ENCODE results near the gene GJD4. TPM values are rescaled to one million over a fixed set of nuclear protein-coding genes. Genes with fewer than 3 reads are reported as not detected.

Gene GJD4, protein sequence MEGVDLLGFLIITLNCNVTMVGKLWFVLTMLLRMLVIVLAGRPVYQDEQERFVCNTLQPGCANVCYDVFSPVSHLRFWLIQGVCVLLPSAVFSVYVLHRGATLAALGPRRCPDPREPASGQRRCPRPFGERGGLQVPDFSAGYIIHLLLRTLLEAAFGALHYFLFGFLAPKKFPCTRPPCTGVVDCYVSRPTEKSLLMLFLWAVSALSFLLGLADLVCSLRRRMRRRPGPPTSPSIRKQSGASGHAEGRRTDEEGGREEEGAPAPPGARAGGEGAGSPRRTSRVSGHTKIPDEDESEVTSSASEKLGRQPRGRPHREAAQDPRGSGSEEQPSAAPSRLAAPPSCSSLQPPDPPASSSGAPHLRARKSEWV
- polyA plus RNA-seq (2012; ENCODE audit: low read depth, missing spikeins) = not detected

DNA sequence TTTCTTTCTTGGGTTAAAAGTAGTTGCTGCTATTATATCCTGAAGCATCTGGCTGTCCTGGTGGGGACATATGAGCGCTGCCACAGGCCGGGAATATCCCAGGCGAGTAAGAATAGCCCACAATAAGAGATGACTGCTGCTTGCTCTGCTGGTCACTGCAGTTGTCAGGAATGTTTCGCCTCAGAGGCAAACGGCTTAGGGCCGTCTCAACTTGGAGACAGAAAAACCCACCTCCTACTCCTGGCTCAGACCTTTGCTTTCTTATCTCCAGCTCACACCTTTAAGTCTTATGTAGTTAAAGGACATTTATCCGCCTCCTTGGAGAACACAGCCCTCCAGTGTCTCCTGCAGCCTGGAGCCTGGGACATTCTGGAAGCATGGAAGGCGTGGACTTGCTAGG, at the start of gene GJD4:
TSS of gene GJD4 (plus strand) at position 151 of the 400 bp plus-strand sequence. CDS start at position 378, 227 bp downstream.
- FAIRE-seq = no peak
- no peak for DNase-seq (ENCODE audit: insufficient read length, low spot score)
- no peak for TF ChIP-seq POU2F2 (IDR thresholded peaks at IDR 0.05; ENCODE audit: low read depth, low read length)
- TF ChIP-seq POLR2AphosphoS5 (IDR thresholded peaks at IDR 0.05; ENCODE audit: low read depth, low read length) = no peak
- no peak for TF ChIP-seq SPI1 (IDR thresholded peaks at IDR 0.05; ENCODE audit: low read depth, low read length)
- no peak for TF ChIP-seq PAX5 (IDR thresholded peaks at IDR 0.05; ENCODE audit: insufficient read depth, low read length, severe bottlenecking)
- TF ChIP-seq POLR2A (IDR thresholded peaks at IDR 0.05; ENCODE audit: low read depth, low read length) = no peak
- TF ChIP-seq TAF1 (IDR thresholded peaks at IDR 0.05; ENCODE audit: low read depth, low read length) = no peak

DNA sequence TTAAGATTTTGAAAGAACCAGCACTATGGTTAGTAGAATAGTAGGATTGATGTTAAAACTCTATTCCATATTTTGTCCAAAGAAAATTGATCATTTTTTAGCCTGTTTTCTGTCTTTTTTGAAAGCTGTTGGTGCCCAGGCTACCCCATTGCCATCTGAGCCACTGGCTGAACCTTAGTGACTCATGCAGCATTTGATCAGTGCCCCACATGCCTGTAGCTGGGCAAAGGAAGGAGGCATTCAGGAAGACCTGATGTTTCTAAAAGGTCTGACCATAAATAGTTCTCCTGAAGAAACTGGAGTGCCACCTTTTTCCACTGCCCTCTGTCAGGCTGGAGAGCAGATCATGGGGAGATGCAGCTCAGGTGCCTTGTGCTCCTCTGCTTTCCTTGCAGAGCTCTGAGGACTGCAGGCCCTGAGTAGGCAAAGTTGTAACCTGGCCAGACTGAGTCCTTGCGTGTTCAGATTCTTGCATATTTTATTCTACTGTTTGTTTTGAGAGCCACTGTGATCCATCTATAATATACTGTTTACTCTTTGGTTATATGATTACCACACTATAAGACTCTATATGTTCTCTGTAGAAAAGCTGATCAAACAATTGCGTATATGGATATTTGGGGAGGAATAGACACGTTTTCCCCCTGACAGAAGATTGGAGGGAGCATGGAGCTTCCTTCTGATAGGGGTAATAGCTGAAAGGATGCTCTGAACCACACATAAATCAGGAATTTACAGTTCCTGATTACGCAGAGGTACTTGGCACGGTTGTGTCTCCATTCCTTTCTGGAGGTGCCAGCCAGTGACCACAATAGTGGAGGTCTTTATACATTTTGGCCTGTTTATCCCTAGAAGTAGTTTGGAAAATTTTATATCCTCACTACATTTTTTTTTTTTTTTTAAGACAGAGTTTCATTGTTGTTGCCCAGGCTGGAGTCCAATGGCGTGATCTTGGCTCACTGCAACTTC, 48.9 kb upstream of the GJD4 start:
- FAIRE-seq (no peak), DNase-seq (ENCODE audit: insufficient read length, low spot score) (no peak)
- TF ChIP-seq TAF1 (IDR thresholded peaks at IDR 0.05; ENCODE audit: low read depth, low read length) (no peak), POLR2A (IDR thresholded peaks at IDR 0.05; ENCODE audit: low read depth, low read length) (no peak), POLR2AphosphoS5 (IDR thresholded peaks at IDR 0.05; ENCODE audit: low read depth, low read length) (no peak), POU2F2 (IDR thresholded peaks at IDR 0.05; ENCODE audit: low read depth, low read length) (no peak), SPI1 (IDR thresholded peaks at IDR 0.05; ENCODE audit: low read depth, low read length) (no peak), PAX5 (IDR thresholded peaks at IDR 0.05; ENCODE audit: insufficient read depth, low read length, severe bottlenecking) (no peak)

DNA sequence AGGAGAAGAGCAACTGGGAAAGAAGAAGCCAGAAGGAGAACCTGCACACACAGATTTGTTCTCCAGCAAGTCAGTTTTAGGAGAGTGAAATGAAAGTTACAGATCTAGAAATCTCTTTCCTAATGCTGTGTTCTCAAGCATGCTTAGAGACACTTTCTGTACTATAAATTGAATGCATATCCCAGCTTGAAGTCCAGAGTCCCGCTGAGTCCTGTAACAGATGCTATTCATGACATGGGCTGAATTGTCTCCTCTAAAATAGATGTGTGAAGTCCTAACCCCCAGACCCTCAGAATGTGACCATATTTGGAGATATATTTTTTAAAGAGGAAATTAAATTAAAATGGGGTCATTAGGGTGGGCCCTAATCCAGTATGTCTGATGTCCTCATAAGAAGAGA, 46.9 kb upstream of the GJD4 start:
- no peak for DNase-seq (ENCODE audit: insufficient read length, low spot score)
- no peak for TF ChIP-seq TAF1 (IDR thresholded peaks at IDR 0.05; ENCODE audit: low read depth, low read length)
- TF ChIP-seq POLR2AphosphoS5 (IDR thresholded peaks at IDR 0.05; ENCODE audit: low read depth, low read length) = no peak
- TF ChIP-seq PAX5 (IDR thresholded peaks at IDR 0.05; ENCODE audit: insufficient read depth, low read length, severe bottlenecking) = no peak
- TF ChIP-seq SPI1 (IDR thresholded peaks at IDR 0.05; ENCODE audit: low read depth, low read length) = no peak
- no peak for TF ChIP-seq POU2F2 (IDR thresholded peaks at IDR 0.05; ENCODE audit: low read depth, low read length)
- TF ChIP-seq POLR2A (IDR thresholded peaks at IDR 0.05; ENCODE audit: low read depth, low read length) = no peak
- no peak for FAIRE-seq

DNA sequence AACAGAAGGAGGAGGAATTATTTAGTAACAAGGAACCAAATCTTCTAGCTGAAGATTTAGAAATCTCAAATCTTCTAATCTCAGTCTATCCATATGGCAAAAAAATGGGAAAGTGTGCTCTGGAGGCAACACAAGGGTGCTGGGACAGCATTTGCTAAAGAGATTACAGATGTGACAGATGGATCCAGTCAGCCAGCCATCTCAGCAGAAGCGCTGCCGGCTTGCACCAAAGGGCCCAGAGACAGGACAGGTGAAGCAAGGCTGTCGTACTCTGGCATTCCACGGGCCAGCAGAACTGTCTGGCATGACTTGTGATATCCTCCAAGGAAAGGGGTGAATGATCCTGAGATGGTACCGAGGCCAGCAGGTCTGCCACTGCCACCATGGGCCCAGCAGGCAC, 45.7 kb upstream of the GJD4 start:
- FAIRE-seq (no peak), DNase-seq (ENCODE audit: insufficient read length, low spot score) (no peak)
- TF ChIP-seq POLR2AphosphoS5 (IDR thresholded peaks at IDR 0.05; ENCODE audit: low read depth, low read length) = no peak
- TF ChIP-seq POLR2A (IDR thresholded peaks at IDR 0.05; ENCODE audit: low read depth, low read length) = no peak
- TF ChIP-seq POU2F2 (IDR thresholded peaks at IDR 0.05; ENCODE audit: low read depth, low read length) = no peak
- TF ChIP-seq TAF1 (IDR thresholded peaks at IDR 0.05; ENCODE audit: low read depth, low read length) = no peak
- TF ChIP-seq PAX5 (IDR thresholded peaks at IDR 0.05; ENCODE audit: insufficient read depth, low read length, severe bottlenecking) = no peak
- TF ChIP-seq SPI1 (IDR thresholded peaks at IDR 0.05; ENCODE audit: low read depth, low read length) = no peak

DNA sequence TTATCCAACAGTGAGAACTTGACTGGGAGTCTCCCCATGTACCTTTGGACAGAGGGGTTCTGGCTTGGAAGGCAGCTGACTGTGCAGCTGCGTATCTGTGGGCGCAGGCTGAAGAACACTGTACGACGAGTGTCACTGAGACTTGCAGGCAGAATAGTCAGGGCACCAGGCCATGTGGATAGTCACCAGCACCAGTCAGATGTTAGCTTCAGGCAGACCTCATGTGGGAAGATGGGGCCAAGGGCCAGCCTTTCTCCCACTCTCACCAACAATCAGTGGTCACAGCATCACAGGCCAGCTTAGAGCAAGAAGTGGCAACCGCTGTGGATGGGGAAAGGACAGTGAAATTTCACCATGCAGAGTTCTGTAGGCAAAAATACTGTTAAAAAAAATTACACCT, 43.4 kb upstream of the GJD4 start:
- FAIRE-seq = no peak
- TF ChIP-seq SPI1 (IDR thresholded peaks at IDR 0.05; ENCODE audit: low read depth, low read length) = no peak
- TF ChIP-seq TAF1 (IDR thresholded peaks at IDR 0.05; ENCODE audit: low read depth, low read length) = no peak
- no peak for TF ChIP-seq POU2F2 (IDR thresholded peaks at IDR 0.05; ENCODE audit: low read depth, low read length)
- TF ChIP-seq PAX5 (IDR thresholded peaks at IDR 0.05; ENCODE audit: insufficient read depth, low read length, severe bottlenecking) = no peak
- no peak for TF ChIP-seq POLR2AphosphoS5 (IDR thresholded peaks at IDR 0.05; ENCODE audit: low read depth, low read length)
- no peak for TF ChIP-seq POLR2A (IDR thresholded peaks at IDR 0.05; ENCODE audit: low read depth, low read length)
- no peak for DNase-seq (ENCODE audit: insufficient read length, low spot score)

DNA sequence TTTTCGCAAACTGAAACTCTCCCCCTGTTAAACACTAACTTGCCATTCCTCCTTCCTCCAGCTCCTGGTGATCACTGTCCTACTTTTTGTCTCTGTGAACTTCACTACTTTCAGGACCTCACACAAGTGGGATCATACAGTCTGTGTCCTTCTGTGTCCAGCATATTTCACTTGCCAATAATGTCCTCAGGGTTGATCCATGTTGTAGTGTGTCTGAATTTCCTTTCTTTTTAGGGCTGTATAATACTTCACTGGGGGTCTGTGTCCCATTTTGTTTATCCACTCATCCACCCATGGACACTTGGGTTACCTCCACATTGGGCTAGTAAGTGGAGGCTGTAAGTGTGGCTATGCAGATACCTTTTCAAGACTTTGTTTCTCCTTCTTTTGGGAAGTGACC, 42.7 kb upstream of the GJD4 start:
- FAIRE-seq = no peak
- DNase-seq (ENCODE audit: insufficient read length, low spot score) = no peak
- TF ChIP-seq PAX5 (IDR thresholded peaks at IDR 0.05; ENCODE audit: insufficient read depth, low read length, severe bottlenecking) = no peak
- no peak for TF ChIP-seq POLR2AphosphoS5 (IDR thresholded peaks at IDR 0.05; ENCODE audit: low read depth, low read length)
- TF ChIP-seq POLR2A (IDR thresholded peaks at IDR 0.05; ENCODE audit: low read depth, low read length) = no peak
- no peak for TF ChIP-seq SPI1 (IDR thresholded peaks at IDR 0.05; ENCODE audit: low read depth, low read length)
- TF ChIP-seq TAF1 (IDR thresholded peaks at IDR 0.05; ENCODE audit: low read depth, low read length) = no peak
- no peak for TF ChIP-seq POU2F2 (IDR thresholded peaks at IDR 0.05; ENCODE audit: low read depth, low read length)

DNA sequence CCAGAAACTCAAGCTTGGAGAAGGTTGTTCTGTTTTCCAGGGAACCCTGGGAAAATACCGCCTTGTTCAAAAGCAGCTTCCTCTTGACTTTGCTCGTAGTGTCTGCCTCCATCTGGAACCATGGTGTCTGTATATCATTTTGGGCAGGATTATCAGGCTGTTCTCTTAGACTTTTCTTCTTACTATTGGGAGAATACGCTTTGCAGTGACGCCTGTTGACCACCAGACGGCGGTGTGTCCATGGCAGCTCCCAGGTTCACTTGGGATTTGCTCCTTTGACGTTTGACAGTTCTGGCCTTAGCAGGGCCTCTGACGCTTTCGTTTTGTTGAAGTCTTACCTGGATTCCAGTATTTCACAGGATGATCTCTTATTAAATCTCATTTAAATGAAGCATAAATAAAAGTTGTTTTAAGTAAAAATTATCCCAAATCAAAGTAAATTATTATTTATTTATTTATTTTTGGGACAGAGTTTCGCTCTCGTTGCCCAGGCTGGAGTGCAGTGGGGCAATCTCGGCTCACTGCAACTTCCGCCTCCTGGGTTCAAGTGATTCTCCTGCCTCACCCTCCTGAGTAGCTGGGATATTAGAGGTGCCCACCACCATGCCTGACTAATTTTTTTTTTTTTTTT, 41.8 kb upstream of the GJD4 start:
- TF ChIP-seq POU2F2 (IDR thresholded peaks at IDR 0.05; ENCODE audit: low read depth, low read length) (no peak), SPI1 (IDR thresholded peaks at IDR 0.05; ENCODE audit: low read depth, low read length) (no peak), POLR2A (IDR thresholded peaks at IDR 0.05; ENCODE audit: low read depth, low read length) (no peak)
- FAIRE-seq (peak; percentile 84), DNase-seq (ENCODE audit: insufficient read length, low spot score) (peak; percentile 40)

DNA sequence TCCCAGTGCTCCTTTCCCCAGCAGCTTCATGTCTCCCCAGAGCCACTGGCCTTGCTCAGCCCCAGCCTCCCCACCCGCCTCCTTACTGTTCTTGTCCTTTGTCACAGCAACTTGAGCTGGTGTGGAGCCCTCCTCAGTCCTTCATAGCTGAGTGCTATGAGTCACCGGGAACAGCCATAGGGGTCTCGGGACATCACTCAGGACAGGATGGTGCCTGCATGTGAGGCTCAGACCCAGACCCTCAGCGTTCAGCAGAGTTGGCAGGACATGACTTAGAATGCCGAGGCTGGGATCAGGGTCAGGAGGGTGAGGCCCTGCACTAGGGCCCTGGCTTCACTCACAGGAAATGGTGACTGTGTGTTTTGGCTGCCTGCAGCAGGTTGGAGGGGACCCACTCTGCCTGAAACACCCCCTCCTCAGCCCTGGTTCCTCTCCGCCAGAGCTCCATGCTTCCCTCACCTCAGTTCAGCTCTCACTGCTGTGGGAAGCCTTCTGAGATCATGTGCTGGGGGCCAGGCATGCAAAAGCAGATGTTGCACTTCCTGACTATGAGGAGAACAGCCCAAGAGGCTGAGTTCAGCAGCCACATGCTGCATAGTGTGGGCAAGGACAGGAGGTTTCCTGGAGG, 40.7 kb upstream of the GJD4 start:
- peak; percentile 62 for FAIRE-seq
- TF ChIP-seq PAX5 (IDR thresholded peaks at IDR 0.05; ENCODE audit: insufficient read depth, low read length, severe bottlenecking) (no peak), SPI1 (IDR thresholded peaks at IDR 0.05; ENCODE audit: low read depth, low read length) (no peak), POU2F2 (IDR thresholded peaks at IDR 0.05; ENCODE audit: low read depth, low read length) (no peak), POLR2AphosphoS5 (IDR thresholded peaks at IDR 0.05; ENCODE audit: low read depth, low read length) (no peak), TAF1 (IDR thresholded peaks at IDR 0.05; ENCODE audit: low read depth, low read length) (no peak), POLR2A (IDR thresholded peaks at IDR 0.05; ENCODE audit: low read depth, low read length) (no peak)
- DNase-seq (ENCODE audit: insufficient read length, low spot score) = no peak
